GM18505 (cell line): ENCODE results near the gene IL12RB2.
"Not testable (repeated sequence)": the region's sequence is repeated elsewhere in the genome, so short reads cannot be mapped to it uniquely, and the experiment has no call there.

Experiments used
- ATAC-seq: cut with Tn5 transposase; IDR thresholded peaks from one replicate; pipeline ENCODE4 v1.9.1; 2021; ENCODE audit not compliant: unreplicated experiment
- POLR2A ChIP-seq: IDR thresholded peaks from 4 replicates; pipeline ENCODE4 v1.6.1; 2011; ENCODE audit warnings: borderline replicate concordance; ENCODE audit not compliant: insufficient read depth, insufficient read length; ENCODE audit errors: extremely low read depth

The IL12RB2 gene

GRCh38 chr1:67383999-67384638 lies 76.4 kb downstream of the IL12RB2 start:
- no peak for ATAC-seq
- TF ChIP-seq POLR2A = no peak

GRCh38 chr1:67390041-67390887 lies 82.6 kb downstream of the IL12RB2 start:
- no peak for TF ChIP-seq POLR2A
- no peak for ATAC-seq

GRCh38 chr1:67393240-67393639 lies 85.6 kb downstream of the IL12RB2 start:
- ATAC-seq = no peak
- TF ChIP-seq POLR2A = no peak

- ATAC-seq = no peak
- no peak for TF ChIP-seq POLR2A
Measured at GRCh38 chr1:67393737-67394136, 86.1 kb downstream of the IL12RB2 start.

GRCh38 chr1:67394548-67394947 lies 86.9 kb downstream of the IL12RB2 start:
- ATAC-seq = no peak
- TF ChIP-seq POLR2A = no peak

GRCh38 chr1:67399199-67399993 lies 91.7 kb downstream of the IL12RB2 start:
- no peak for ATAC-seq
- TF ChIP-seq POLR2A = no peak

GRCh38 chr1:67400029-67400786 lies 92.5 kb downstream of the IL12RB2 start:
- not testable (repeated sequence) for ATAC-seq

GRCh38 chr1:67401443-67401842 lies 93.8 kb downstream of the IL12RB2 start:
- TF ChIP-seq POLR2A = no peak
- ATAC-seq = no peak

GRCh38 chr1:67404212-67404620 lies 96.5 kb downstream of the IL12RB2 start:
- no peak for ATAC-seq

GRCh38 chr1:67405473-67406245 lies 98.0 kb downstream of the IL12RB2 start:
- ATAC-seq = no peak
- no peak for TF ChIP-seq POLR2A

More at GRCh38 chr1:67404212-67404620, 96.5 kb downstream of the IL12RB2 start:
- TF ChIP-seq POLR2A = no peak

- no peak for TF ChIP-seq POLR2A
- ATAC-seq = no peak
Measured at GRCh38 chr1:67407498-67407897, 99.8 kb downstream of the IL12RB2 start.

GRCh38 chr1:67408148-67408547 lies 100.5 kb downstream of the IL12RB2 start:
- no peak for ATAC-seq
- no peak for TF ChIP-seq POLR2A

GRCh38 chr1:67413101-67413500 lies 105.4 kb downstream of the IL12RB2 start:
- ATAC-seq = not testable (repeated sequence)

- no peak for TF ChIP-seq POLR2A
- ATAC-seq = no peak
Measured at GRCh38 chr1:67414574-67414973, 106.9 kb downstream of the IL12RB2 start.
